ENCODE measurements around the gene SLC43A2. TPM values are rescaled to one million over a fixed set of nuclear protein-coding genes. Genes with fewer than 3 reads are reported as not detected.
A peak's percentile ranks its signal among the peaks of the same experiment; 100 is the strongest.

SLC43A2 gene
- total and polyA plus RNA-seq, 4 donors, result 27.0 to 125 (median 68.6) TPM

DNA sequence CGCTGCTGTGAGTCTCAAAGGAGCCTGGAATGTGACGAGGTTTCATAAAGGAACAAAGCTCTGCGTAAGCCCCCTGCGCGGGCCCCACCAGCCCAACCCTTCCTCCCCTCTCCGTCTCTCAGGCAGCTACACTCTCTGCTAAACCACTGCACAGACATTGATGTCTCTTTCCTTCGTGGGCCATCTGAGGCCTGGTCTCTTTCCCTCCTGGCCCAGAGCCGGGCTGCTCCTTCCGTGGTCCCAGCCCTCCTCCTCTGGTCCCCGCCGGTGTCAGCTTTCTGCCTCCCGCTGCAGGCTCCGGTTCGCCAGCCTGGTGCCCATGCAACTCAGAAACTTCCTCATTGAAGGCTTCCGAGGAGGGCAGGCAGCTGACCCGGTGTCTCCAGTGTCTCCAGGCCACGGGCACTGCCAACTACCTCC lies 9.5 kb upstream of the SLC43A2 start:
- H3K4me3 ChIP-seq, result no peak overlapping the region
- H3K36me3 ChIP-seq (ENCODE audit: control insufficient read depth in 4 of 4, insufficient read depth in 4 of 4, low read length in 4 of 4), result peaks cover 0 to 31% (median 1%) of the 10 kb centered on the region in 4 donors
- 63 to 71% methylated on average over 17 of the region's 17 CpGs for WGBS, 2 donors
- TF ChIP-seq, protein P1, sequence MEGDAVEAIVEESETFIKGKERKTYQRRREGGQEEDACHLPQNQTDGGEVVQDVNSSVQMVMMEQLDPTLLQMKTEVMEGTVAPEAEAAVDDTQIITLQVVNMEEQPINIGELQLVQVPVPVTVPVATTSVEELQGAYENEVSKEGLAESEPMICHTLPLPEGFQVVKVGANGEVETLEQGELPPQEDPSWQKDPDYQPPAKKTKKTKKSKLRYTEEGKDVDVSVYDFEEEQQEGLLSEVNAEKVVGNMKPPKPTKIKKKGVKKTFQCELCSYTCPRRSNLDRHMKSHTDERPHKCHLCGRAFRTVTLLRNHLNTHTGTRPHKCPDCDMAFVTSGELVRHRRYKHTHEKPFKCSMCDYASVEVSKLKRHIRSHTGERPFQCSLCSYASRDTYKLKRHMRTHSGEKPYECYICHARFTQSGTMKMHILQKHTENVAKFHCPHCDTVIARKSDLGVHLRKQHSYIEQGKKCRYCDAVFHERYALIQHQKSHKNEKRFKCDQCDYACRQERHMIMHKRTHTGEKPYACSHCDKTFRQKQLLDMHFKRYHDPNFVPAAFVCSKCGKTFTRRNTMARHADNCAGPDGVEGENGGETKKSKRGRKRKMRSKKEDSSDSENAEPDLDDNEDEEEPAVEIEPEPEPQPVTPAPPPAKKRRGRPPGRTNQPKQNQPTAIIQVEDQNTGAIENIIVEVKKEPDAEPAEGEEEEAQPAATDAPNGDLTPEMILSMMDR (IDR thresholded peaks at IDR 0.05; ENCODE audit: control extremely low read depth, extremely low read depth), result no peak
- H3K9ac ChIP-seq (ENCODE audit: insufficient read depth in 1 of 2, low read length in 2 of 2), result no peak overlapping the region
- H3K9me3 ChIP-seq (ENCODE audit: control insufficient read depth in 4 of 4, insufficient read depth in 3 of 4, low read length in 3 of 4), result no peaks in the 10 kb centered on the region
- H3K4me1 ChIP-seq (ENCODE audit: control insufficient read depth in 5 of 5, insufficient read depth in 5 of 5, low read length in 5 of 5), result peaks cover 0 to 5% (median 0%) of the 10 kb centered on the region in 5 donors
- ATAC-seq (ENCODE audit: insufficient read depth, low FRiP score), result no peak
- DNase-seq, result peak; percentile 52 to 64 (median 56)
- H3K27me3 ChIP-seq (ENCODE audit: control insufficient read depth in 3 of 3, insufficient read depth in 3 of 3, low read length in 2 of 3), result no peaks in the 10 kb centered on the region
- peak overlapping the region in 1 of 2 donors; percentile 0 for H3K27ac ChIP-seq (ENCODE audit: low read depth in 1 of 2, low read length in 1 of 2)

DNA sequence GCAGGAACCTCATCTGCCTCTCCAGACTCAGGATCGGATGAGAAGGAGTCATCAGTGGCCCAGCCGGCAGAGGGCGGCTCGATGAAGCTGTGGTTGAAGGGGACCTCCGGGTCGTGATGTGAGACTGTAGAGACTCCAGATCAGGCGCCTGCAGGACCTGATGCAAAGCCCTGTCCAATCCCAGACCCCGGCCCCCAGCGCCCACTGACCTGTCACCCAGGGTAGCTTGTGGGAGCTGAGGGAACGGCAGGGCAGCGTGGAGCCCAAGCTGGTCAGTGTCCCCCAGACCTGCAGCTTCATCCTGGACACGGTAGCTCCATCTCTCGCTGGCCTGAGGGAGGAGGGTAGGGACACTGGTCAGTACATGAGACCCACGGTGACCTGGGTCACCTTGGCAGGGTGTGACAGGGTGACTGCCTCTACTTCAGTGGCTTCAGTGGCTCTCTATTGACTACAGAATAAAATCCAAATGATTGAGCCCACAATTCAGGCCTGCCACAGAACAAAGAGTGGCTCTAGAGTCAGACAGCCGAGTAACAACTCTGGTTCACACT lies 8.2 kb upstream of the SLC43A2 start:
- H3K27ac ChIP-seq (ENCODE audit: low read depth in 1 of 2, low read length in 1 of 2), result no peak overlapping the region
- TF ChIP-seq, protein P1 (IDR thresholded peaks at IDR 0.05; ENCODE audit: control extremely low read depth, extremely low read depth), result no peak
- no peak overlapping the region for H3K9ac ChIP-seq (ENCODE audit: insufficient read depth in 1 of 2, low read length in 2 of 2)
- H3K4me3 ChIP-seq, result no peak overlapping the region
- 86 to 89% methylated on average over 15 of the region's 15 CpGs for WGBS, 2 donors
- ATAC-seq (ENCODE audit: insufficient read depth, low FRiP score), result no peak
- no peaks in the 10 kb centered on the region for H3K27me3 ChIP-seq (ENCODE audit: control insufficient read depth in 3 of 3, insufficient read depth in 3 of 3, low read length in 2 of 3)
- H3K4me1 ChIP-seq (ENCODE audit: control insufficient read depth in 5 of 5, insufficient read depth in 5 of 5, low read length in 5 of 5), result peaks cover 0 to 5% (median 0%) of the 10 kb centered on the region in 5 donors
- no peak for DNase-seq
- H3K36me3 ChIP-seq (ENCODE audit: control insufficient read depth in 4 of 4, insufficient read depth in 4 of 4, low read length in 4 of 4), result peaks cover 0 to 31% (median 1%) of the 10 kb centered on the region in 4 donors
- no peaks in the 10 kb centered on the region for H3K9me3 ChIP-seq (ENCODE audit: control insufficient read depth in 4 of 4, insufficient read depth in 3 of 4, low read length in 3 of 4)

DNA sequence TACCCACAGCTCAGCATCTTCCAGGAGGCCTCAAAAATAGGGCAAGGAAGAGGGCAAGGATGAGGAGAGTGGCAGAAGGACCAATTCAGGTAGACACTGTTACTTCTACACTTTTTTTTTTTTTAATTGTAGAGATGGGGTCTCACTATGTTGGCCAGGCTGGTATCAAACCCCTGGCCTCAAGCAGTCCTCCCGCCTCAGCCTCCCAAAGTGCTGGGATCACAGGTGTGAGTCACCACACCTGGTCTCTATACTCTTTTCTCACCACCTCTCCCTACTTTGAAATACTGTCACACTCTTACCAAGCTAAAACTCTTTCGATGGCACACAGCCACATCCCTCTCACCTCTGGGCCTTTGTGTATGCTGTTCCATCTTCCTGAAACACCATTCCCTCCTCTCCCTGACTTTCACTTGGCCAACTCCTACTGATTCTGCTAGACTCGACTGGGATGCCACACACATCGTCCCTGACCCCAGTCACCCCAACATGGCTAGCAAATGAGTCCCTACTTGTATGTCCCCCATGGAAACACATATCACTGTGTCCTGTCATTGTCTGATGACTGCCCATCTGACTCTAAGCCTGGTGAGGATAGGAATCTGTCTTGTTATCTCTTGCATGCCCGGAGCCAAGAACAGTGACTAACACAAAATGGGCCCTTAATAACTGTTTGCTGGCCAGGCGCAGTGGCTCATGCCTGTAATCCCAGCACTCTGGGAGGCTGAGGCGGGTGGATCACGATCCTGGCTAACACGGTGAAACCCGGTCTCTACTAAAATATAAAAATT lies 7.2 kb upstream of the SLC43A2 start:
- Histone ChIP-seq H3K27ac (ENCODE audit: low read depth in 1 of 2, low read length in 1 of 2) (no peak overlapping the region), H3K27me3 (ENCODE audit: control insufficient read depth in 3 of 3, insufficient read depth in 3 of 3, low read length in 2 of 3) (no peaks in the 10 kb centered on the region), H3K4me3 (no peak overlapping the region), H3K36me3 (ENCODE audit: control insufficient read depth in 4 of 4, insufficient read depth in 4 of 4, low read length in 4 of 4) (peaks cover 0 to 31% (median 1%) of the 10 kb centered on the region in 4 donors), H3K9ac (ENCODE audit: insufficient read depth in 1 of 2, low read length in 2 of 2) (no peak overlapping the region), H3K4me1 (ENCODE audit: control insufficient read depth in 5 of 5, insufficient read depth in 5 of 5, low read length in 5 of 5) (peaks cover 0 to 5% (median 0%) of the 10 kb centered on the region in 5 donors), H3K9me3 (ENCODE audit: control insufficient read depth in 4 of 4, insufficient read depth in 3 of 4, low read length in 3 of 4) (no peaks in the 10 kb centered on the region)
- no peak for ATAC-seq (ENCODE audit: insufficient read depth, low FRiP score)
- 91% methylated on average over 10 of the region's 10 CpGs for WGBS, 2 donors
- DNase-seq, result no peak
- TF ChIP-seq, protein P1 (IDR thresholded peaks at IDR 0.05; ENCODE audit: control extremely low read depth, extremely low read depth), result no peak
